Cardiac muscle cell (in vitro differentiated cells and primary cell): ENCODE results near the gene SMIM41. TPM values are rescaled to one million over a fixed set of nuclear protein-coding genes. Genes with fewer than 3 reads are reported as not detected.

Experiments used
- DNase-seq, 2 donors: peaks; one replicate each; pipeline versions ENCODE4 v3.0.0 to v3.0.0-alpha.2; 2010 to 2017; ENCODE audit warnings: low read depth in 1 of 2, low spot score in 1 of 2
- H3K27ac ChIP-seq: fragments of 200-600 bp; sonication (generic); 2 replicates; pipeline ENCODE4 v1.5.1; 2016
- H3K27me3 ChIP-seq: fragments of 200-600 bp; sonication (generic); 2 replicates; pipeline ENCODE4 v1.6.0; 2016; ENCODE audit warnings: control low read depth
- H3K36me3 ChIP-seq: fragments of 200-600 bp; sonication (generic); 2 replicates; pipeline ENCODE4 v1.5.1; 2016; ENCODE audit warnings: control low read depth
- H3K4me1 ChIP-seq: fragments of 200-600 bp; sonication (generic); 2 replicates; pipeline ENCODE4 v1.8.1; 2017; ENCODE audit warnings: low read depth, mild to moderate bottlenecking, mixed run types
- H3K4me3 ChIP-seq: fragments of 200-600 bp; sonication (generic); 2 replicates; pipeline ENCODE4 v1.5.1; 2016; ENCODE audit warnings: mild to moderate bottlenecking
- H3K9me3 ChIP-seq: fragments of 200-600 bp; sonication (generic); 2 replicates; pipeline ENCODE4 v1.5.1; 2017; ENCODE audit warnings: low read depth, mild to moderate bottlenecking, control low read depth
- CTCF ChIP-seq: IDR thresholded peaks from 2 replicates; pipeline ENCODE4 v1.5.1; 2012; ENCODE audit warnings: low read depth, mild to moderate bottlenecking, low read length
- polyA plus RNA-seq: library from polyadenylated mRNA; unstranded; fragments of >200 nt; fragmentation: Nextera tagmentation; extraction: Ambion mirVana; gene quantifications from 2 replicates; pipeline ENCODE4 v1.2.1, GENCODE V29; 2016
- total RNA-seq: library from RNA; depleted of rRNA; stranded (reverse); fragments of >200 nt; gene quantifications from 2 replicates; pipeline ENCODE4 v1.2.3, GENCODE V29; 2016

Gene SMIM41
- total and polyA plus RNA-seq, 2 experiments from 2014 or later, result not detected

- no peak for TF ChIP-seq CTCF
- H3K4me3 ChIP-seq, result no peak overlapping the region
- H3K27ac ChIP-seq, result no peak overlapping the region
- no peaks in the 10 kb centered on the region for H3K9me3 ChIP-seq
- no peaks in the 10 kb centered on the region for H3K36me3 ChIP-seq
- peaks cover 7% of the 10 kb centered on the region for H3K4me1 ChIP-seq
- no peak for DNase-seq
- H3K27me3 ChIP-seq, result no peaks in the 10 kb centered on the region
Observed at GRCh38 chr12:52141875-52142274, 62.4 kb downstream of the SMIM41 start.

- H3K9me3 ChIP-seq, result no peaks in the 10 kb centered on the region
- TF ChIP-seq CTCF, result no peak
- no peak overlapping the region for H3K27ac ChIP-seq
- H3K4me3 ChIP-seq, result no peak overlapping the region
- no peaks in the 10 kb centered on the region for H3K27me3 ChIP-seq
- H3K4me1 ChIP-seq, result peaks cover 7% of the 10 kb centered on the region
- no peaks in the 10 kb centered on the region for H3K36me3 ChIP-seq
- DNase-seq, result no peak
Observed at GRCh38 chr12:52142431-52142830, 62.9 kb downstream of the SMIM41 start.

- H3K4me1 ChIP-seq, result peaks cover 7% of the 10 kb centered on the region
- H3K9me3 ChIP-seq, result no peaks in the 10 kb centered on the region
- H3K27ac ChIP-seq, result no peak overlapping the region
- TF ChIP-seq CTCF, result no peak
- no peak overlapping the region for H3K4me3 ChIP-seq
- no peaks in the 10 kb centered on the region for H3K36me3 ChIP-seq
- H3K27me3 ChIP-seq, result no peaks in the 10 kb centered on the region
- DNase-seq, result no peak
Observed at GRCh38 chr12:52144512-52145227, 65.2 kb downstream of the SMIM41 start.

GRCh38 chr12:52145228-52146088 lies 66.0 kb downstream of the SMIM41 start:
- H3K4me1 ChIP-seq, result peaks cover 7% of the 10 kb centered on the region
- no peak overlapping the region for H3K27ac ChIP-seq
- DNase-seq, result no peak

More at GRCh38 chr12:52145228-52146088, 66.0 kb downstream of the SMIM41 start:
- Histone ChIP-seq H3K36me3 (no peaks in the 10 kb centered on the region), H3K27me3 (no peaks in the 10 kb centered on the region), H3K4me3 (no peak overlapping the region), H3K9me3 (no peaks in the 10 kb centered on the region)
- no peak for TF ChIP-seq CTCF
